ENCODE data around the gene ULK4.
"Not testable (repeated sequence)": the region's sequence is repeated elsewhere in the genome, so short reads cannot be mapped to it uniquely, and the experiment has no call there.

The ULK4 gene

DNA sequence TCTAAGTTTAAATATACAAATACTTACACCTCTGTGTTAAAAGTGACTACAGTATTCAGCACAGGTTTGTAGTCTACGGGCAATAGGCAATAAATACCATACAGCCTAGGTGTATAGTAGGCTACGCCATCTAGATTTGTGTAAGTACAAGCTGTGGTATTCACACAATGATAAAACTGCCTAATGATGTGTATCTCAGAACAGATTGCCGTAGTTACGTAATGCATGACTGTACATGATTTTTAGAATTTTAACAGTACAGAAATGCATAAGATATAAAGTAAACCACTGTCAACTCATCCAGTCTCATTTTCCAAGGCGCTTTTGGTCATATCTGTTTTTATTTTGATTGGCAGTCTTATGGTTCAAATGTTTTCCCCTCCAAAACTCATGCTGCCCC is 396.9 kb downstream of the ULK4 start:
- DNase-seq: no peak

GRCh38 chr3:41556245-41556644 is 405.7 kb downstream of the ULK4 start:
- DNase-seq: not testable (repeated sequence)

DNA sequence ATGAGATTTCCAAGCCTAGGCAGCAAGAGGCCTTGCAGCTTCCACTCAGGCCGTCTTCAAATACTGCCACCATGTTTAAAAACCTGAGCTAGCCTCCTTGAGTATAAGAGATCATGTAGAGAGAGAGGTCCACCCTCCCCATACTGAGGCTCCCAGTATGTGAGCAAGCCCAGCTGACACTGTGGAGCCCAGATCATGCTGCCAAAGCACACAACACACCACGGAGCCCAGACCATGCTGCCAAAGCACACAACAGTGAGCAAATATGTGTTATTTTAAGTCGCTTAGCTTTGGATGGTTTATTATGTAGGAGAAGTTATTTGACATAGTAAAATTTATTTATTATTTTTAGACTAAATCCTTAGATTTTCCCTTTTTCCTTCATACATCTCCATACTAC is 428.9 kb downstream of the ULK4 start:
- no peak for DNase-seq

DNA sequence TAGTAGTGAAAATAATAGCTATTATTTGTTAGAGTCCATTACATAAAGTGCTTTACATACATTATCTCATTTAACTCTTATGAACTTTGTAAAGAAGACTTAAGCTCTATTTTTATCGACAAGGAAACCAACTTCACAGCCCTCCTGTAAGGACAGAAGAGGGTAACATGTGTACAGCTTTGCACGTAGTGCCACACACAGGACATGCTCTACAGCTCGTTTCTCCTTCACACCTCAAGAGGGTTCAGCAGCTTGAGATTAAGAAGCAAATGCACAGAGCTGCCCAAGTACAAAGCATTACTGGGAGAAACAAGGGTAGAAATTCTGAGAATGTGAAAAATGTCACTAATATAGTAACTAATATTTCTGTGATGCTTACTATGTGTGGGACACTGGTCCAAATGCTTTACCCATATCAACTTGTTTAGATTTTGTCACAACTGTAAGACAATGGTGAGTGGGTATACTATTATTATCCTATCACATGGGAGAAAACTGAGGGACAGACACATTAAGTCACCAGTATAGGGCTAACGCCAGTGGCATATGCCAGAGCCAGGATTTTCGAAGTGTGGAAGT is 434.8 kb downstream of the ULK4 start:
- no peak for DNase-seq

DNA sequence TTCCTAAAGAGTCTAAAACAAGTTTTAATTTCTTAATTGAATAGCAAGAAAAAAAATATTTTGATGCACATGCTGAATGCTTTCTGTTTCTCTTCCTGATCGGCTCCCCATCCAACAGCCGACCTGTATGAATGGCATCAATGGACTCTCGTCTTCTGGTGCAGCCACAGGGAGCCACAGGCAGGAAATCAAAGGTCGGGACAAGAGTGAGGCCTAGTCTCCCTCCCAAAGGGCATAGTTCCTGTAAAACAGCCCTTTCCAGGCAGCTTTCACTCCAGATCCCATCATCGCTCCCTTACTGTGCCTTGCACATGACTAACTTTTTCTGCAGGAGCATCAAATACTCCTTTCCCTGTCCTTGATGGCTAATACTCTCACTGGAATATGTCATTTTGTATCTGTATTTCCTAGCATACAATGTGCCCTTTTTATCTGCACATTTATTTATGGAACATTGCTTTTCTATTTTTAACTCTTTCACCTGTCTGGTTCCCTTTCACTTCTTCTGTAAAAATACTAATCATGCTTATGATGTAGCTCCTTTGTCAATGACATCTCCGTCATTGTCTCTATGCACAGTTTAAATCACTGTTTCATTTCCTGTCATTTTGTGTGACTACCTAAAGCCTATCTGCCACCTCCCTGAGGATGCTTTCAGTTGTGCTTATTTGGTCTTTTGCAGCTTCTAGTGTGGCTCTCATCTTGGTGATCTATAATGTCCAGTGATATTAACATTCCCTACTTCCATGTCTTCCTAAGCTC is 436.4 kb downstream of the ULK4 start:
- no peak for DNase-seq

GRCh38 chr3:41523897-41524296 is 438.0 kb downstream of the ULK4 start:
- DNase-seq: no peak

- no peak for DNase-seq
Measured at GRCh38 chr3:41522612-41523011, 439.3 kb downstream of the ULK4 start.

- no peak for DNase-seq
Measured at GRCh38 chr3:41521010-41521655, 440.8 kb downstream of the ULK4 start.

GRCh38 chr3:41519746-41520145 is 442.2 kb downstream of the ULK4 start:
- no peak for DNase-seq

- DNase-seq: no peak
Measured at GRCh38 chr3:41518626-41519025, 443.3 kb downstream of the ULK4 start.

DNA sequence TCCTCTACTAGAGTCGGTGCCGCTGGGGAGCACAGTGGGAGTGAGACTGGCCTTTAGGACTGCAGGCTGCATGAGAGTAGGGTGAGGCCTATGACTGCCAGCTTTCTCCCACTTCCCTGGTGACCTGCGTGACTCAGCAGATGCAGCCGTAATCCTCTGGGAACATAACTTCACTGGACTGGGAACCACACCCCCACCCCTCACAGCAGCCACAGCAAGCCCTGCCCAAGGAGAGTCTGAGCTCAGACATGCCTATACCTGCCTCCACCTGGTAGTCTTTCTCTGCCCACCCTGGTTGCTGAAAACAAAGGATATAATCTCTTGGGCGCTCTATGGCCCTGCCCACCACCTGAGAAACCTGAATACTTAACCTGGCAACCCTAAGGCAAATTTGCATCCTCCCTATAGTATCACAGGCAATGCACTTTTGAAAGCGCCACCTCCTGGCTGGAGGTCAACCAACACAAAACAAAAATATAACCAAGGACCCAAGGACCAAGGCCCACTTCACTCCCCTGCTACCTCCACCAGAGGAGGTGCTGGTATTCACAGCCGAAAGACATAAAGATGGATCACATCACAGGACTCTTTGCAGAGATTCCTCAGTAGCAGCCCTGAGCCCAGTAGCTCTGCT is 453.7 kb downstream of the ULK4 start:
- DNase-seq: no peak

DNA sequence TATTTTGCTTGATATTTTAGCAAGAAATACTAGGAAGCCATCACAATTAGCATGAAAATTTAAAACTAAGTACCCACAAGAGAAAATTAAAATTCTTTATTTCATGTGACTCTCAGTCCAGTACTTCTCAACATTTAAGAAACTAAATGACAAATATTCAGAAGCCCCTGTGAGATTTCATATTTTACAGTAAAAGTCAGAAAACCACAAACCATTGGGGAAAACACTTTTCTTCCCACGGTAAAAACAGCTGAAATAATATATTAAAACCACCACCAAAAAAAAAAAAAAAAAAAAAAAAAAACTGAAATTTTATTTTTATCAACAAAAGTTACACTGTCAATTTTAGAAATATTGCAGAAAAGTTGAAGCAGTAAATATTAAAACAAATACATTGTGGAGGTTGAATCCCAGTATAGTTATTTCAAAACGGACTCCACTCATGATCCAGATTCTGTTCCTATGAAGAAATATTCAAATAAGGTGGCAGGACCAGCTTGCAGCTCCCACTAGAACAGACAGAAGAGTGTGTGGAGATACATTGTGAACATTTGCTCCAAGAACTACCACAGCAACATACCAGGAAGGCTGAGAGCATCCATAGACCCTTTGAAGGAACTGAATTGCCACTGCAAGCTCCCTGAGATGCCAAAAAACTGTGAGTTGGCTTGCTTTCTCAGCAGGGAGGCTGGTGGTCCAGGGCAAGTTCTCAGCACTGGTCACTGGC is 454.4 kb downstream of the ULK4 start:
- no peak for DNase-seq

DNA sequence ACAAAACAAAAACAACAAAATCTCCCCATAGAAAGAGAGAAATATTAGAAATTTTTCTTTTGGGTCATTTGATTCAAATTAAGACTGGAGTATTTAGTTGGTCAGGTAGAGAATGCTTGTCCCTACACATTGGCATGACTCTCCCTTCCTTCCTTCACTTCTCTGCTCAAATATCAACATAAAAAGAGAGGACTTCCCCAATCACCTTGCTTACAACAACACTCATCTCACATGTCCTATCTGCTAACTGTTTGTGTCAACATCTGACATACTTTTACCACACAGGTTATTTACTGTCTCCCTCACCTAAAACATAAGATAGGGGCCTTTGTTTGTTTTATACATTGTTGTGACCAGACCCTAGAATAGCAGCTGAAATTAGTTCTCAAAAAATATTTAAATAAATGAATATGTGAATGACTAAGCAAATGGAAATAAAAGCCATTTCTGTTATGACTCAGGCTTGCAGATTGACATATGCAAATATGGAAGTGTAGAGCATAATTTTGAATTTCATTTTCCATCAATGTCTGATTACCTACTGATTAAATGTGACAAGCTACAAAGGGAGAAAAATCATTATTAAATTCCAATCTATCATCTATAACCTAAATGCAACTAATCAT is 457.8 kb downstream of the ULK4 start:
- no peak for DNase-seq

DNA sequence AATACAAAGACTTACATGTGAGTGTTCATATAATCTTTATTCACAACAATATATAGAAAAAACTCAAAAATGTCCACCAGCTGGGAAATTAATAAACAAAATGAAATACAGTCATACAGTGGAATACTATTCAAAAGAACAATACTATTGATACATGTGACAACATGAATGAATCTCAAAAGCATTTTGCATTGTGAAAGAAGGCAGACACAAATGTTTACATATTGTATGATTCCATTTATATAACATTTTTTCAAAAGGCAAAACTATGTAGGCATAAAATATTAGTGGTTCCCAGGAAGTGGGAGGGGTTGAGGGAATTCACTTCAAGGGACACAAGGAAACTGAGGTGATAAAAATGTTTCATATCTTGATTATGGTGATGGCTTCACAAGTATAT is 459.4 kb downstream of the ULK4 start:
- DNase-seq: no peak

DNA sequence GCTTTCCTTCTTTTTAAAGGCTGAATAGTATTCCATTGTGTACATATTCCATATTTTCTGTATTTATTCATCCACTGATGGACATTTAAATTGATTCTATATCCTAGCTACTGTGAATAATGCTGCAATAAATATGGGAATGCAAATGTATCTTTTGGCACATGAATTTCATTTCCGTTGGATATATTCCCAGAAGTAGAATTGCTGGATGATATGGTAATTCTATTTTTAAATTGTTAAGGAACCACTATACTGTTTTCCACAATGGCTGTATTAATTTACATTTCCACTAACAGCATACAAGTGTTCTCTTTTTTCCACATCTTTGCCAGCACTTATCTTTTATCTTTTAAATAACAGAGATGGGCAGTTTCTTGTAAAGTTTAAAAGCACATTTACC is 459.9 kb downstream of the ULK4 start:
- DNase-seq: no peak

DNA sequence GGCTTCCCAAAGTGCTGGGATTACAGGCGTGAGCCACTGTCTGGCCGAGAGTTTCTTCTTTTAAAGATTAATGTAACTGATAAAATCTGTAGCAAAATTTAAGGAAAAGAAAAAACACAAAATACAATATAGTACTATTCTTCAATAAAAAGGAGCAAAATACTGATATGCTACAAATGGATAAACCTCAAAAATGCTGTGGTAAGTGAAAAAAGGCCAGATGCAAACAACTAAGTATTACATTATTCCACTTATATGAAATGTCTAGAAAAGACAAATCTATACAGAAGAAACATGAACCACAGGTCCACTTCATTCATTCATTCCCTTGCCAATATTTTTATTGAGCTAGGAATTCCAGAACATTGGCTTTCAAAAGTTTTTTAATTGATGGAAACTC is 463.1 kb downstream of the ULK4 start:
- DNase-seq: no peak

- DNase-seq: no peak
Measured at GRCh38 chr3:41490360-41490759, 471.5 kb downstream of the ULK4 start.

DNA sequence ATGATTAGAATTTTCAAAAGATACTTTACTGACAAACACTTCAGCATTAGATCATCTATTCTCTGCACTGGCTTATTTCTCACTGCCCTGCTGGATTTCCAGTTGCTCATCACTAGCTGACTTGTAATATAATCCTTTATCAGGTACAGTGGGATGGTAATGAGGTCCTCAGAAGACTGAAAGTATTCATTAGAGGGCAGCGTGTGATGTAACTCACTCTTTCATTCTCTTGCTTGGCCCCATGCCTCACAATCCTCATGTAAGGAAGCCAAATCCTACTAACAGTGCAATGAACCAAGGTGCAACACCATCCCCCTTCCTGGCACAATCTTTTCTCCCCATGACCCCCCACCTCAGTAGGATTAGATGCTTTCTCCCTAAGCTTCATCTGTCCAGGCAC is 472.7 kb downstream of the ULK4 start:
- no peak for DNase-seq

- no peak for DNase-seq
Measured at GRCh38 chr3:41488501-41488900, 473.4 kb downstream of the ULK4 start.

DNA sequence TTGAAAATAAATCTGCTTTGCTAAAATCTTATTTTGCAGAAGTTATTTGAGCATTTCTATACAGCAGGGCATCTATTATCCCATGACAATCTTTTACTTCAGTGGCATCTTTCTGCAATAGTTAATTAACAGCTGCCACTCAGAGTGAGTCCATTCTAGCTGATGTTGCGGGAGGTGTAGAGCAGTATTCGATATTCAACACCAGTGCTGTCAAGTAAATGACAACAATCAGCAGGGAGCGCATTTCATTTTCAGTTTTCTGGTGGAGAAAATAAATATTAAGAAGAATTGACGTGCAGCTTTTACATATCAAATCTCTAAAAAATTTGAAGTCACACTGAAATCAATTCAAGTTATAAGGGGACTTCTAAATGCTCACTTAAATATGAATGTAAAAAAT is 476.4 kb downstream of the ULK4 start:
- no peak for DNase-seq

DNA sequence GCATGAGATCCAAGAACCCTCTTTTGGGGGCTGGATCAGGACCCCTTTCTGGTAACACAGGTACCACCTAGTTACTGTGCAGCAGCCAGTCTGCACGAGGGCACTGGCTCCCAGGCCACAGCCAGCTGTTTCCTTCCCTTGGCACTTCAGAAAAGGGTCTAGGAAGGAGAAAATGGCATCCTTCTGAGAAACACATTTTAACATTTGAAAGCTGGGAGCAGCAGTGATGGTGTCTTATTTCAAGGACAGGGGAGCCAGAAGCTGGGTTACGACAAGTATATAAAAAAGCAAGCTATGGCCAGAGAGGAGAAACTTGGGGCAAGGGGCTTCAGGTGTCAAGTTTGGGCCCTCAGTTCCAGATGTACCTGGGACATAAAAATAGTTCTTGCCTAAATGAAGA is 479.8 kb downstream of the ULK4 start:
- DNase-seq: no peak

- no peak for DNase-seq
Measured at GRCh38 chr3:41478278-41478677, 483.6 kb downstream of the ULK4 start.
